K562 (cell line): ENCODE data around the gene RAB31. TPM values are rescaled to one million over a fixed set of nuclear protein-coding genes. Genes with fewer than 3 reads are reported as not detected.
A peak's percentile ranks its signal among the peaks of the same experiment; 100 is the strongest.

Experiments
- FOXP1 ChIP-seq: sonication (generic); formaldehyde crosslinking; IDR thresholded peaks from 2 replicates; pipeline ENCODE4 v1.8.0; 2022; ENCODE audit warnings: mild to moderate bottlenecking, missing genetic modification reagents
- KLF10 ChIP-seq: fragments of 250-450 bp; sonication (Bioruptor Pico); IDR thresholded peaks from 2 replicates; pipeline ENCODE4 v1.6.1; 2021; ENCODE audit warnings: matching md5 sums
- MBD2 ChIP-seq: sonication (generic); IDR thresholded peaks from 2 replicates; pipeline ENCODE4 v1.6.1; 2016; ENCODE audit warnings: low read depth, borderline replicate concordance
- NCOA6 ChIP-seq: fragments of 450-650 bp; IDR thresholded peaks from 2 replicates; pipeline ENCODE4 v1.6.1; 2017; ENCODE audit warnings: mild to moderate bottlenecking
- NFXL1 ChIP-seq: fragments of 450-650 bp; formaldehyde crosslinking; IDR thresholded peaks from 2 replicates; pipeline ENCODE4 v1.4.0; 2021; ENCODE audit warnings: mild to moderate bottlenecking
- SPI1 ChIP-seq: IDR thresholded peaks from 2 replicates; pipeline ENCODE4 v1.6.1; 2011; ENCODE audit warnings: low read depth, low read length, control low read depth, borderline replicate concordance
- TCF7 ChIP-seq: sonication (generic); IDR thresholded peaks from 2 replicates; pipeline ENCODE4 v1.6.1; 2016; ENCODE audit warnings: antibody characterized with exemption, borderline replicate concordance
- U2AF1 ChIP-seq: fragments of 200-400 bp; formaldehyde crosslinking; optimal IDR thresholded peaks from 2 replicates; pipeline ENCODE3; 2017; ENCODE audit warnings: mild to moderate bottlenecking, low read depth, low read length, moderate library complexity
- ZNF407 ChIP-seq: fragments of 450-650 bp; IDR thresholded peaks from 2 replicates; pipeline ENCODE4 v1.6.1; 2016; ENCODE audit warnings: low read depth
- polyA plus RNA-seq, 8 experiments: library from polyadenylated mRNA; depleted of rRNA in 4 of 8; stranded (reverse) in 5 of 8; unstranded in 3 of 8; fragments of >200 nt; fragmentation: Nextera tagmentation in 2 of 8; fragmentation: Illumina TruSeq in 1 of 8; extraction: Ambion mirVana in 2 of 8; extraction: Trizol in 1 of 8; gene quantifications; 2 replicates each; pipeline versions ENCODE4 v1.2.1 to v1.2.3, GENCODE V29; 2011 to 2014; ENCODE audit warnings: inconsistent platforms in 1 of 8, missing spikeins in 1 of 8
- total RNA-seq, 7 experiments: library from RNA; depleted of rRNA in 6 of 7; stranded (reverse); fragments of >200 nt in 6 of 7; fragmentation: Illumina TruSeq in 2 of 7; extraction: Trizol in 2 of 7; gene quantifications; 2 replicates each; pipeline versions ENCODE4 v1.2.1 to v1.2.3, GENCODE V29; 2011 to 2021; ENCODE audit warnings: low replicate concordance in 1 of 7
- TF ChIP-seq, protein P1 (sequence below): fragments of 450-650 bp; IDR thresholded peaks from 2 replicates; pipeline ENCODE4 v1.6.1; 2014; ENCODE audit warnings: low read depth, mild to moderate bottlenecking, moderate library complexity, borderline replicate concordance

Gene RAB31
- total and polyA plus RNA-seq, 9 of the 15 experiments (the other 6 are each of a cell fraction or from before 2014, with no cell fraction given): 20.7 to 70.4 (median 41.3) TPM

DNA sequence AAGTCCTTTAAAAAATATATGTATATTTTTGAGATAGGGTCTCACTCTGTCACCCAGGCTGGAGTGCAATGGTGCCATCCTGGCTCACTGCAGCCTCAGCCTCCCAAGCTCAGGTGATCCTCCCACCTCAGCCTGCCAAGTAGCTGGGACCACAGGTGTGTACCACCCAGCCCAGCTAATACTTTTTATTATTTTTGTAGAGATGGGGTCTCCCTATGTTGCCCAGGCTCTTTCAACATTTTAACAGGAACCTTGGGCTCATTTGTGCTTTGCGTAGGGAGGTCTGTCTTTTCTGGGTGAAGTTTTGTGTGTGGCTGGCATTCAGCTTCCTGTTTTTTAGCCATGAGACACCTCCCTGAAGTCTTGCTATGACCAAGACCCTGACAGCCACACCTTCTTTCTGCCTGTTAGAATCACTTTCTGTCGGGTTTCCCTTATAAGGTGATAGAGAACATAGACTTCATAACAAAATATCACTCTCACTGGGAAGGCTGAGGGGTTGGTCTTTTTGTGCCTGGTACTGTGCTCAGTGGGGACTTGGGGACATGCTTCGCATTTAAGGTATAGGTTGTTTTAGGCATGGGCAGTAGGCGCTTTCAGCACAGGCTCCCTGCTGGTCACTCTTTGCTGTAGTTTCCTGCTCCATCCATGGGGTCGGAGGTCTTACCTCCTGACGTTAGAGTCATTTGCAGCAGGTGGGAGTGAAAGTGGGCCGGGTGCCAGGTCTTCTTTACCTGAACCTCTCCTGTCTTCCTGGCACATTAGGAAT lies 3.4 kb downstream of the RAB31 start (continued):
- no peak for TF ChIP-seq NCOA6
- TF ChIP-seq NFXL1 (CRISPR knock-in tag): no peak
- no peak for TF ChIP-seq TCF7
- TF ChIP-seq SPI1: peak; percentile 36; the same call in 1 of the 2 replicates
- TF ChIP-seq FOXP1 (CRISPR knock-in tag): 0 out of 2 replicates have a peak, but pooled peaks have one; percentile 40
- no peak for TF ChIP-seq MBD2
- TF ChIP-seq U2AF1: no peak
- TF ChIP-seq ZNF407: no peak
- TF ChIP-seq, protein P1, sequence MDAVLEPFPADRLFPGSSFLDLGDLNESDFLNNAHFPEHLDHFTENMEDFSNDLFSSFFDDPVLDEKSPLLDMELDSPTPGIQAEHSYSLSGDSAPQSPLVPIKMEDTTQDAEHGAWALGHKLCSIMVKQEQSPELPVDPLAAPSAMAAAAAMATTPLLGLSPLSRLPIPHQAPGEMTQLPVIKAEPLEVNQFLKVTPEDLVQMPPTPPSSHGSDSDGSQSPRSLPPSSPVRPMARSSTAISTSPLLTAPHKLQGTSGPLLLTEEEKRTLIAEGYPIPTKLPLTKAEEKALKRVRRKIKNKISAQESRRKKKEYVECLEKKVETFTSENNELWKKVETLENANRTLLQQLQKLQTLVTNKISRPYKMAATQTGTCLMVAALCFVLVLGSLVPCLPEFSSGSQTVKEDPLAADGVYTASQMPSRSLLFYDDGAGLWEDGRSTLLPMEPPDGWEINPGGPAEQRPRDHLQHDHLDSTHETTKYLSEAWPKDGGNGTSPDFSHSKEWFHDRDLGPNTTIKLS: no peak
- no peak for TF ChIP-seq KLF10 (CRISPR knock-in tag)
